Gastroesophageal sphincter (tissue), 3 donors: ENCODE measurements around the gene TTF2.

Source experiments
- POLR2AphosphoS5 ChIP-seq: sonication (generic); formaldehyde crosslinking; IDR thresholded peaks from one replicate; pipeline ENCODE4 v1.6.1; 2017; ENCODE audit warnings: antibody characterized with exemption
- TF ChIP-seq, protein P1 (sequence below), 4 experiments: fragments of 200-600 bp in 2 of 4; fragments of 450-650 bp in 2 of 4; sonication (generic) in 1 of 4; IDR thresholded peaks; one replicate each; pipeline ENCODE4 v1.5.1; 2017 to 2019; ENCODE audit warnings: antibody characterized with exemption in 4 of 4, mild to moderate bottlenecking in 2 of 4, moderate library complexity in 2 of 4

DNA sequence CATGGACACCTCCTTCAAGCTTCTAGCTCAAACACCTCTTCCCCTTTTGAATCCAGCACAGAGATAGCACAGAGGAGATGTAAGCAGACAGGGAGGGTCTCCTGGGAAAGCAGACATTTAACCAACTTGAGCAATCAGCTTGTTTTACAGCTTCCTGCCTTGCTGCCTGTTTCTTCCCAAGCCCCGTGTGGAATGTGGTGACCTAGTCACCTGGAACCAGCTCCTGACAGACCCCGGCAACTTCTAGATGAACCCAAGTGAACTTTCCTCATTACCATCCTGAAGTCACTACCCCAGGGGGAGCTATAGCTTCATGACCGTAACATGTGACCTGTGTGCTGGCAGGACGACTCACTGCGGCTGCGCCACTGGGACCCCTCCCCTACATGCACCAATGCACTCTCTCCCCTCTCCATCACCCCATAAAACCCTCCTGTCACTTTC lies 24.1 kb upstream of the TTF2 start:
- TF ChIP-seq, protein P1, sequence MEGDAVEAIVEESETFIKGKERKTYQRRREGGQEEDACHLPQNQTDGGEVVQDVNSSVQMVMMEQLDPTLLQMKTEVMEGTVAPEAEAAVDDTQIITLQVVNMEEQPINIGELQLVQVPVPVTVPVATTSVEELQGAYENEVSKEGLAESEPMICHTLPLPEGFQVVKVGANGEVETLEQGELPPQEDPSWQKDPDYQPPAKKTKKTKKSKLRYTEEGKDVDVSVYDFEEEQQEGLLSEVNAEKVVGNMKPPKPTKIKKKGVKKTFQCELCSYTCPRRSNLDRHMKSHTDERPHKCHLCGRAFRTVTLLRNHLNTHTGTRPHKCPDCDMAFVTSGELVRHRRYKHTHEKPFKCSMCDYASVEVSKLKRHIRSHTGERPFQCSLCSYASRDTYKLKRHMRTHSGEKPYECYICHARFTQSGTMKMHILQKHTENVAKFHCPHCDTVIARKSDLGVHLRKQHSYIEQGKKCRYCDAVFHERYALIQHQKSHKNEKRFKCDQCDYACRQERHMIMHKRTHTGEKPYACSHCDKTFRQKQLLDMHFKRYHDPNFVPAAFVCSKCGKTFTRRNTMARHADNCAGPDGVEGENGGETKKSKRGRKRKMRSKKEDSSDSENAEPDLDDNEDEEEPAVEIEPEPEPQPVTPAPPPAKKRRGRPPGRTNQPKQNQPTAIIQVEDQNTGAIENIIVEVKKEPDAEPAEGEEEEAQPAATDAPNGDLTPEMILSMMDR (IDR thresholded peaks at IDR 0.05), result no peak
- TF ChIP-seq POLR2AphosphoS5, result no peak
